K562 (cell line): Measurements from ENCODE around the gene TDRKH. TPM values are rescaled to one million over a fixed set of nuclear protein-coding genes. Genes with fewer than 3 reads are reported as not detected.

Experiments used
- ATAC-seq: fragments of 200-7000 bp; cut with Tn5 transposase; 3 replicates; pipeline ENCODE4 v1.9.1; 2020; ENCODE audit warnings: moderate library complexity
- BruUV-seq: library from RNA; stranded (reverse); fragments of 400-500 nt; replicated peaks from 2 replicates; lab custom pipeline; 2021; lab: Mats Ljungman, UMichigan
- CTCF ChIA-PET: fragments of 300-600 bp; formaldehyde crosslinking; extraction: SDS; loops from one replicate; lab custom pipeline; 2021; ENCODE audit warnings: low intra/inter-chr PET ratio; lab: Yijun Ruan, JAX
- POLR2A ChIA-PET: fragments of 300-600, 350-650 bp; sonication (Branson Sonifier 250); formaldehyde crosslinking; extraction: SDS; loops from one replicate; lab custom pipeline; 2021; ENCODE audit warnings: antibody characterized with exemption, inconsistent platforms; lab: Yijun Ruan, JAX
- DNase-seq, 4 experiments: peaks; one replicate each; pipeline versions ENCODE4 v3.0.0 to v3.0.0-alpha.2; 2011 to 2018; ENCODE audit warnings: low spot score in 3 of 4, mixed read lengths in 3 of 4; ENCODE audit errors: extremely low read depth in 1 of 4
- FAIRE-seq: peaks from 2 replicates; lab custom pipeline; 2011; peaks lifted over from hg19 to GRCh38; lab: Jason Lieb, UNC
- H2AFZ ChIP-seq: 2 replicates; pipeline ENCODE4 v1.6.0; 2011; ENCODE audit warnings: low read depth, low read length, control low read depth, inconsistent platforms
- H3K27ac ChIP-seq: fragments of 200-600 bp; 3 replicates; pipeline ENCODE4 v1.8.0; 2011; ENCODE audit warnings: low read depth, mild to moderate bottlenecking, control low read depth, inconsistent platforms, low read length, moderate library complexity, mixed read lengths; ENCODE audit errors: extremely low read depth
- H3K27me3 ChIP-seq, 2 experiments: fragments of 300-600 bp in 1 of 2; 2 replicates in 1 of 2; 3 replicates in 1 of 2; pipeline versions ENCODE4 v1.6.0 to v1.8.0; 2011; ENCODE audit warnings: inconsistent platforms in 2 of 2, low read length in 2 of 2, mild to moderate bottlenecking in 1 of 2, mixed read lengths in 1 of 2, moderate library complexity in 1 of 2; ENCODE audit not compliant: control insufficient read depth in 2 of 2, insufficient read depth in 2 of 2
- H3K36me3 ChIP-seq: fragments of 300-600 bp; 3 replicates; pipeline ENCODE4 v1.8.0; 2011; ENCODE audit warnings: mild to moderate bottlenecking, low read length, inconsistent platforms; ENCODE audit not compliant: control insufficient read depth, insufficient read depth
- H3K4me1 ChIP-seq, 2 experiments: fragments of 200-600 bp in 1 of 2; replicated peaks in 1 of 2; 2 replicates in 1 of 2; 3 replicates in 1 of 2; pipeline versions ENCODE4 v1.5.1 to v1.8.0; 2011; ENCODE audit warnings: inconsistent platforms in 2 of 2, low read length in 2 of 2, mild to moderate bottlenecking in 1 of 2, mixed read lengths in 1 of 2, moderate library complexity in 1 of 2; ENCODE audit not compliant: control insufficient read depth in 2 of 2, insufficient read depth in 2 of 2
- H3K4me2 ChIP-seq: 2 replicates; pipeline ENCODE4 v1.6.1; 2011; ENCODE audit warnings: low read length, control low read depth, inconsistent platforms, mixed read lengths; ENCODE audit not compliant: insufficient read depth
- H3K4me3 ChIP-seq: fragments of 200-600 bp; sonication (generic), shearing (Covaris generic); 2 replicates; pipeline ENCODE4 v1.5.1; 2016; ENCODE audit warnings: control low read depth, inconsistent platforms
- H3K79me2 ChIP-seq: fragments of 200-600 bp; 3 replicates; pipeline ENCODE4 v1.8.0; 2011; ENCODE audit warnings: low read length, inconsistent platforms; ENCODE audit not compliant: control insufficient read depth, insufficient read depth
- H3K9ac ChIP-seq, 2 experiments: 2 replicates each; pipeline versions ENCODE4 v1.6.0 to v1.6.1; 2011; ENCODE audit warnings: low read depth in 2 of 2, low read length in 2 of 2, control low read depth in 1 of 2, inconsistent platforms in 1 of 2, mild to moderate bottlenecking in 1 of 2, mixed read lengths in 1 of 2; ENCODE audit not compliant: insufficient read depth in 1 of 2
- H3K9me1 ChIP-seq: one replicate; pipeline ENCODE4 v1.6.0; 2011; ENCODE audit warnings: inconsistent platforms, mild to moderate bottlenecking, low read length, moderate library complexity; ENCODE audit not compliant: control insufficient read depth, insufficient read depth
- H3K9me3 ChIP-seq: replicated peaks from 2 replicates; pipeline ENCODE4 v1.5.1; 2011; ENCODE audit warnings: low read depth, low read length, inconsistent platforms; ENCODE audit not compliant: control insufficient read depth, insufficient read depth
- H4K20me1 ChIP-seq: replicated peaks from 2 replicates; pipeline ENCODE4 v1.6.1; 2011; ENCODE audit warnings: low read length, inconsistent platforms, mixed read lengths; ENCODE audit not compliant: control insufficient read depth, insufficient read depth
- BRD9 ChIP-seq: fragments of 450-650 bp; IDR thresholded peaks from 2 replicates; pipeline ENCODE4 v1.6.1; 2018; ENCODE audit warnings: low read depth; ENCODE audit not compliant: partially characterized antibody
- CBFB ChIP-seq: sonication (generic); formaldehyde crosslinking; IDR thresholded peaks from 2 replicates; pipeline ENCODE4 v1.4.0; 2020; ENCODE audit warnings: mild to moderate bottlenecking, missing genetic modification reagents
- E4F1 ChIP-seq: fragments of 250-450 bp; sonication (Bioruptor Pico); IDR thresholded peaks from 2 replicates; pipeline ENCODE4 v1.5.0; 2021; ENCODE audit warnings: mild to moderate bottlenecking, borderline replicate concordance
- EP300 ChIP-seq: IDR thresholded peaks from 2 replicates; pipeline ENCODE4 v1.6.1; 2012; ENCODE audit warnings: low read length, improper control_type of control experiment
- EZH2 ChIP-seq: IDR thresholded peaks from 2 replicates; pipeline ENCODE4 v1.6.1; 2012; ENCODE audit warnings: low read depth, mild to moderate bottlenecking, inconsistent platforms, low read length, borderline replicate concordance
- GABPB2 ChIP-seq: fragments of 250-450 bp; sonication (Bioruptor Pico); conservative IDR thresholded peaks from 2 replicates; pipeline ENCODE4 v1.5.1; 2021; ENCODE audit warnings: mild to moderate bottlenecking
- HNRNPL ChIP-seq: fragments of 200-400 bp; formaldehyde crosslinking; IDR thresholded peaks from 2 replicates; pipeline ENCODE4 v1.6.1; 2017; ENCODE audit warnings: low read depth, mild to moderate bottlenecking, low read length
- IRF1 ChIP-seq: sonication (generic); formaldehyde crosslinking; IDR thresholded peaks from 2 replicates; pipeline ENCODE4 v1.8.0; 2022; ENCODE audit warnings: missing genetic modification reagents, mild to moderate bottlenecking, borderline replicate concordance
- KAT2B ChIP-seq: IDR thresholded peaks from one replicate; pipeline ENCODE4 v1.6.1; 2012; ENCODE audit warnings: low read depth, mild to moderate bottlenecking, control low read depth, inconsistent platforms, low read length, moderate library complexity
- NFATC3 ChIP-seq: fragments of 450-650 bp; IDR thresholded peaks from 2 replicates; pipeline ENCODE4 v1.6.1; 2017; ENCODE audit warnings: mild to moderate bottlenecking
- NUFIP1 ChIP-seq: fragments of 450-650 bp; IDR thresholded peaks from 2 replicates; pipeline ENCODE4 v1.6.1; 2018; ENCODE audit not compliant: partially characterized antibody
- RFX5 ChIP-seq: IDR thresholded peaks from 2 replicates; pipeline ENCODE4 v1.6.1; 2011; ENCODE audit warnings: low read depth, mild to moderate bottlenecking, improper control_type of control experiment, low read length
- TCF7 ChIP-seq: sonication (generic); IDR thresholded peaks from 2 replicates; pipeline ENCODE4 v1.6.1; 2016; ENCODE audit warnings: antibody characterized with exemption, borderline replicate concordance
- TEAD1 ChIP-seq, 2 experiments: fragments of 450-650 bp in 1 of 2; sonication (generic) in 1 of 2; formaldehyde crosslinking; IDR thresholded peaks; 2 replicates each; pipeline versions ENCODE4 v1.4.0 to v1.8.0; 2020 to 2022; ENCODE audit warnings: mild to moderate bottlenecking in 2 of 2, missing genetic modification reagents in 1 of 2
- ZBTB26 ChIP-seq: fragments of 450-650 bp; formaldehyde crosslinking; IDR thresholded peaks from 2 replicates; pipeline ENCODE4 v1.4.0; 2022; ENCODE audit warnings: missing genetic modification characterization
- ZNF75A ChIP-seq: fragments of 450-650 bp; formaldehyde crosslinking; IDR thresholded peaks from 2 replicates; pipeline ENCODE4 v1.4.0; 2020; ENCODE audit warnings: mild to moderate bottlenecking
- WGBS: fragments of 100-300 bp; shearing (Covaris generic); methylation state at CpG from one replicate; pipeline ENCODE4 v1.1.6; 2016; ENCODE audit warnings: low coverage, mixed read lengths; ENCODE audit not compliant: insufficient coverage; ENCODE audit errors: missing lambda C conversion rate; 5-methylcytosine and 5-hydroxymethylcytosine counted together
- in situ Hi-C: fragments of 300-500 bp; cut with MboI; formaldehyde crosslinking; loops from 4 replicates; pipeline ENCODE4 v1.15.0; 2018; ENCODE audit warnings: inconsistent platforms, mixed read lengths
- intact Hi-C: fragments of 100-400 bp; cut with micrococcal nuclease; formaldehyde crosslinking; loops from 2 replicates; pipeline ENCODE4 v1.14.2; 2022
- polyA plus RNA-seq, 8 experiments: library from polyadenylated mRNA; depleted of rRNA in 4 of 8; stranded (reverse) in 5 of 8; unstranded in 3 of 8; fragments of >200 nt; fragmentation: Nextera tagmentation in 2 of 8; fragmentation: Illumina TruSeq in 1 of 8; extraction: Ambion mirVana in 2 of 8; extraction: Trizol in 1 of 8; gene quantifications; 2 replicates each; pipeline versions ENCODE4 v1.2.1 to v1.2.3, GENCODE V29; 2011 to 2014; ENCODE audit warnings: inconsistent platforms in 1 of 8, missing spikeins in 1 of 8
- total RNA-seq, 7 experiments: library from RNA; depleted of rRNA in 6 of 7; stranded (reverse); fragments of >200 nt in 6 of 7; fragmentation: Illumina TruSeq in 2 of 7; extraction: Trizol in 2 of 7; gene quantifications; 2 replicates each; pipeline versions ENCODE4 v1.2.1 to v1.2.3, GENCODE V29; 2011 to 2021; ENCODE audit warnings: low replicate concordance in 1 of 7

Gene TDRKH
- total and polyA plus RNA-seq, 9 of the 15 experiments (the other 6 are each of a cell fraction or from before 2014, with no cell fraction given) = 4.3 to 21.3 (median 8.4) TPM

GRCh38 chr1:151834239-151834638 lies 43.9 kb upstream of the TDRKH start (continued):
- TF ChIP-seq HNRNPL (no peak), GABPB2 (CRISPR knock-in tag) (no peak), NUFIP1 (no peak), EZH2 (no peak), BRD9 (no peak)

GRCh38 chr1:151833172-151833900 lies 43.0 kb upstream of the TDRKH start:
- no peak for DNase-seq
- no peak for FAIRE-seq
- TF ChIP-seq RFX5 (no peak), IRF1 (CRISPR knock-in tag) (no peak), E4F1 (no peak), NFATC3 (no peak), TEAD1 (CRISPR knock-in tag; IDR thresholded peaks at IDR 0.05) (no peak), ZBTB26 (CRISPR knock-in tag) (no peak), TCF7 (no peak), CBFB (CRISPR knock-in tag) (no peak), ZNF75A (CRISPR knock-in tag) (no peak), EP300 (no peak), KAT2B (no peak)
- WGBS = 41% methylated on average over 4 of the region's 8 CpGs
- Histone ChIP-seq H2AFZ (no peak overlapping the region), H3K36me3 (no peaks in the 10 kb centered on the region), H3K4me1 (peaks cover 5 to 32% of the 10 kb centered on the region in 2 experiments), H3K9me1 (peaks cover 3% of the 10 kb centered on the region), H3K4me2 (no peak overlapping the region), H3K27me3 (no peaks in the 10 kb centered on the region), H3K9me3 (no peaks in the 10 kb centered on the region), H3K27ac (no peak overlapping the region), H4K20me1 (no peaks in the 10 kb centered on the region), H3K79me2 (no peaks in the 10 kb centered on the region), H3K4me3 (no peak overlapping the region), H3K9ac (no peak overlapping the region)
- ATAC-seq = no peak
- CTCF ChIA-PET = interaction anchor here (0.6 kb wide), 1 partner anchor 163 kb away, joined by 3 read pairs; no protein-coding TSS in a partner anchor
- in situ Hi-C loops (loop anchor here (5.0 kb wide), 1 partner anchor 136 kb away; no protein-coding TSS in a partner anchor), intact Hi-C loops (no loop called here)
- POLR2A ChIA-PET = interaction anchor here (0.5 to 0.7 kb wide), 2 partner anchors 194 to 230 kb away, joined by 3 to 4 read pairs; no protein-coding TSS in a partner anchor
- BruUV-seq = no TSS peak
